K562 (cell line): ENCODE results near the gene CPPED1. TPM values are rescaled to one million over a fixed set of nuclear protein-coding genes. Genes with fewer than 3 reads are reported as not detected.

Experiments
- ATAC-seq: fragments of 200-7000 bp; cut with Tn5 transposase; 3 replicates; pipeline ENCODE4 v1.9.1; 2020; ENCODE audit warnings: moderate library complexity
- BruUV-seq: library from RNA; stranded (reverse); fragments of 400-500 nt; replicated peaks from 2 replicates; lab custom pipeline; 2021; lab: Mats Ljungman, UMichigan
- CTCF ChIA-PET: fragments of 300-600 bp; formaldehyde crosslinking; extraction: SDS; loops from one replicate; lab custom pipeline; 2021; ENCODE audit warnings: low intra/inter-chr PET ratio; lab: Yijun Ruan, JAX
- POLR2A ChIA-PET: fragments of 300-600, 350-650 bp; sonication (Branson Sonifier 250); formaldehyde crosslinking; extraction: SDS; loops from one replicate; lab custom pipeline; 2021; ENCODE audit warnings: antibody characterized with exemption, inconsistent platforms; lab: Yijun Ruan, JAX
- DNase-seq, 4 experiments: peaks; one replicate each; pipeline versions ENCODE4 v3.0.0 to v3.0.0-alpha.2; 2011 to 2018; ENCODE audit warnings: low spot score in 3 of 4, mixed read lengths in 3 of 4; ENCODE audit errors: extremely low read depth in 1 of 4
- FAIRE-seq: peaks from 2 replicates; lab custom pipeline; 2011; peaks lifted over from hg19 to GRCh38; lab: Jason Lieb, UNC
- H2AFZ ChIP-seq: 2 replicates; pipeline ENCODE4 v1.6.0; 2011; ENCODE audit warnings: low read depth, low read length, control low read depth, inconsistent platforms
- H3K27ac ChIP-seq: fragments of 200-600 bp; 3 replicates; pipeline ENCODE4 v1.8.0; 2011; ENCODE audit warnings: low read depth, mild to moderate bottlenecking, control low read depth, inconsistent platforms, low read length, moderate library complexity, mixed read lengths; ENCODE audit errors: extremely low read depth
- H3K27me3 ChIP-seq, 2 experiments: fragments of 300-600 bp in 1 of 2; 2 replicates in 1 of 2; 3 replicates in 1 of 2; pipeline versions ENCODE4 v1.6.0 to v1.8.0; 2011; ENCODE audit warnings: inconsistent platforms in 2 of 2, low read length in 2 of 2, mild to moderate bottlenecking in 1 of 2, mixed read lengths in 1 of 2, moderate library complexity in 1 of 2; ENCODE audit not compliant: control insufficient read depth in 2 of 2, insufficient read depth in 2 of 2
- H3K36me3 ChIP-seq: fragments of 300-600 bp; 3 replicates; pipeline ENCODE4 v1.8.0; 2011; ENCODE audit warnings: mild to moderate bottlenecking, low read length, inconsistent platforms; ENCODE audit not compliant: control insufficient read depth, insufficient read depth
- H3K4me1 ChIP-seq, 2 experiments: fragments of 200-600 bp in 1 of 2; replicated peaks in 1 of 2; 2 replicates in 1 of 2; 3 replicates in 1 of 2; pipeline versions ENCODE4 v1.5.1 to v1.8.0; 2011; ENCODE audit warnings: inconsistent platforms in 2 of 2, low read length in 2 of 2, mild to moderate bottlenecking in 1 of 2, mixed read lengths in 1 of 2, moderate library complexity in 1 of 2; ENCODE audit not compliant: control insufficient read depth in 2 of 2, insufficient read depth in 2 of 2
- H3K4me2 ChIP-seq: 2 replicates; pipeline ENCODE4 v1.6.1; 2011; ENCODE audit warnings: low read length, control low read depth, inconsistent platforms, mixed read lengths; ENCODE audit not compliant: insufficient read depth
- H3K4me3 ChIP-seq: fragments of 200-600 bp; sonication (generic), shearing (Covaris generic); 2 replicates; pipeline ENCODE4 v1.5.1; 2016; ENCODE audit warnings: control low read depth, inconsistent platforms
- H3K79me2 ChIP-seq: fragments of 200-600 bp; 3 replicates; pipeline ENCODE4 v1.8.0; 2011; ENCODE audit warnings: low read length, inconsistent platforms; ENCODE audit not compliant: control insufficient read depth, insufficient read depth
- H3K9ac ChIP-seq, 2 experiments: 2 replicates each; pipeline versions ENCODE4 v1.6.0 to v1.6.1; 2011; ENCODE audit warnings: low read depth in 2 of 2, low read length in 2 of 2, control low read depth in 1 of 2, inconsistent platforms in 1 of 2, mild to moderate bottlenecking in 1 of 2, mixed read lengths in 1 of 2; ENCODE audit not compliant: insufficient read depth in 1 of 2
- H3K9me1 ChIP-seq: one replicate; pipeline ENCODE4 v1.6.0; 2011; ENCODE audit warnings: inconsistent platforms, mild to moderate bottlenecking, low read length, moderate library complexity; ENCODE audit not compliant: control insufficient read depth, insufficient read depth
- H3K9me3 ChIP-seq: replicated peaks from 2 replicates; pipeline ENCODE4 v1.5.1; 2011; ENCODE audit warnings: low read depth, low read length, inconsistent platforms; ENCODE audit not compliant: control insufficient read depth, insufficient read depth
- H4K20me1 ChIP-seq: replicated peaks from 2 replicates; pipeline ENCODE4 v1.6.1; 2011; ENCODE audit warnings: low read length, inconsistent platforms, mixed read lengths; ENCODE audit not compliant: control insufficient read depth, insufficient read depth
- C11orf30 ChIP-seq: fragments of 450-650 bp; IDR thresholded peaks from 2 replicates; pipeline ENCODE4 v1.6.1; 2016; ENCODE audit warnings: low read depth, mild to moderate bottlenecking
- CHD1 ChIP-seq: fragments of 200-600 bp; sonication (generic); IDR thresholded peaks from one replicate; pipeline ENCODE4 v1.6.1; 2012; ENCODE audit warnings: mild to moderate bottlenecking, moderate library complexity, low read length, inconsistent platforms
- FOXA3 ChIP-seq, 2 experiments: fragments of 450-650 bp in 1 of 2; sonication (generic) in 1 of 2; formaldehyde crosslinking; IDR thresholded peaks in 1 of 2; conservative IDR thresholded peaks in 1 of 2; 2 replicates each; pipeline versions ENCODE4 v1.4.0 to v1.8.0; 2020 to 2022; ENCODE audit warnings: mild to moderate bottlenecking in 2 of 2, missing genetic modification reagents in 1 of 2
- MYC ChIP-seq, 2 experiments: fragments of 250-450 bp in 1 of 2; sonication (Bioruptor Pico) in 1 of 2; IDR thresholded peaks; 2 replicates each; pipeline versions ENCODE4 v1.5.1 to v1.6.1; 2012 to 2021; ENCODE audit warnings: low read depth in 2 of 2, borderline replicate concordance in 1 of 2, improper control_type of control experiment in 1 of 2, low read length in 1 of 2, mild to moderate bottlenecking in 1 of 2, moderate library complexity in 1 of 2
- NFE2L1 ChIP-seq: fragments of 450-650 bp; IDR thresholded peaks from 2 replicates; pipeline ENCODE4 v1.6.1; 2016; ENCODE audit warnings: missing genetic modification characterization, low read depth, mild to moderate bottlenecking, missing compliant biosample characterization, moderate library complexity, borderline replicate concordance
- TFAP4 ChIP-seq: sonication (generic); formaldehyde crosslinking; IDR thresholded peaks from 2 replicates; pipeline ENCODE4 v1.8.0; 2022; ENCODE audit warnings: missing genetic modification reagents, mild to moderate bottlenecking, moderate library complexity, borderline replicate concordance
- U2AF1 ChIP-seq: fragments of 200-400 bp; formaldehyde crosslinking; optimal IDR thresholded peaks from 2 replicates; pipeline ENCODE3; 2017; ENCODE audit warnings: mild to moderate bottlenecking, low read depth, low read length, moderate library complexity
- ZBTB7A ChIP-seq: IDR thresholded peaks from 2 replicates; pipeline ENCODE4 v1.6.1; 2011; ENCODE audit warnings: low read depth, mild to moderate bottlenecking, low read length, moderate library complexity, borderline replicate concordance; ENCODE audit not compliant: control insufficient read depth
- ZFP30 ChIP-seq: fragments of 250-450 bp; sonication (Bioruptor Pico); IDR thresholded peaks from 2 replicates; pipeline ENCODE4 v1.8.0; 2022; ENCODE audit warnings: moderate library complexity, mild to moderate bottlenecking, inconsistent platforms, borderline replicate concordance
- ZNF184 ChIP-seq: sonication (generic); formaldehyde crosslinking; IDR thresholded peaks from 2 replicates; pipeline ENCODE4 v1.5.0; 2020; ENCODE audit warnings: missing genetic modification reagents
- ZNF785 ChIP-seq: fragments of 250-450 bp; sonication (Bioruptor Pico); IDR thresholded peaks from 2 replicates; pipeline ENCODE4 v1.4.0; 2020; ENCODE audit warnings: mild to moderate bottlenecking
- WGBS: fragments of 100-300 bp; shearing (Covaris generic); methylation state at CpG from one replicate; pipeline ENCODE4 v1.1.6; 2016; ENCODE audit warnings: low coverage, mixed read lengths; ENCODE audit not compliant: insufficient coverage; ENCODE audit errors: missing lambda C conversion rate; 5-methylcytosine and 5-hydroxymethylcytosine counted together
- in situ Hi-C: fragments of 300-500 bp; cut with MboI; formaldehyde crosslinking; loops from 4 replicates; pipeline ENCODE4 v1.15.0; 2018; ENCODE audit warnings: inconsistent platforms, mixed read lengths
- intact Hi-C: fragments of 100-400 bp; cut with micrococcal nuclease; formaldehyde crosslinking; loops from 2 replicates; pipeline ENCODE4 v1.14.2; 2022
- polyA plus RNA-seq, 8 experiments: library from polyadenylated mRNA; depleted of rRNA in 4 of 8; stranded (reverse) in 5 of 8; unstranded in 3 of 8; fragments of >200 nt; fragmentation: Nextera tagmentation in 2 of 8; fragmentation: Illumina TruSeq in 1 of 8; extraction: Ambion mirVana in 2 of 8; extraction: Trizol in 1 of 8; gene quantifications; 2 replicates each; pipeline versions ENCODE4 v1.2.1 to v1.2.3, GENCODE V29; 2011 to 2014; ENCODE audit warnings: inconsistent platforms in 1 of 8, missing spikeins in 1 of 8
- total RNA-seq, 7 experiments: library from RNA; depleted of rRNA in 6 of 7; stranded (reverse); fragments of >200 nt in 6 of 7; fragmentation: Illumina TruSeq in 2 of 7; extraction: Trizol in 2 of 7; gene quantifications; 2 replicates each; pipeline versions ENCODE4 v1.2.1 to v1.2.3, GENCODE V29; 2011 to 2021; ENCODE audit warnings: low replicate concordance in 1 of 7
- TF ChIP-seq, protein P1 (sequence below): fragments of 250-450 bp; sonication (Bioruptor Pico); IDR thresholded peaks from 2 replicates; pipeline ENCODE4 v1.8.0; 2021; ENCODE audit warnings: moderate library complexity, mild to moderate bottlenecking, inconsistent platforms

Gene CPPED1
- total and polyA plus RNA-seq, 9 of the 15 experiments (the other 6 are each of a cell fraction or from before 2014, with no cell fraction given): 7.5 to 25.7 (median 16.9) TPM

DNA sequence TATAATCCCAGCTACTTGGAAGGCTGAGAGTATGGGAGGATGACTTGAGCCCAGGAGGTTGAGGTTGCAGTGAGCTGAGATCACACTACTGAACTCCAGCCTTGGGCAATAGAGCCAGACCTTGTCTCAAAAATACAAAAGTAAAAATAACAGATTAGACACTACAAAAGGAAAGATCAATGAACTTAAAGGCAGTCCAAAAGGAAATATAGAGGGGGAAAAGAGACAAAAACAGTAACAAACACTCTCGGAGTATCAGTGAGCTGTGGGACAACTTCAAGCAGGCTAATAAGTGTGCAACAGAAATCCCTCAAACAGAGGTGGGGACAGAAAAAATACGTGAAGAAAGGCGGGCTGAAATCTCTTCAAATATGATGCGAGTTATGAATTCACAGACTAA lies 58.8 kb downstream of the CPPED1 start:
- Histone ChIP-seq H3K36me3 (no peaks in the 10 kb centered on the region; the same call in 2 of the 3 replicates), H3K4me2 (no peak overlapping the region), H4K20me1 (no peaks in the 10 kb centered on the region), H3K27ac (no peak overlapping the region), H3K9ac (no peak overlapping the region), H3K9me3 (peaks cover 3% of the 10 kb centered on the region; the same call in 1 of the 2 replicates), H3K9me1 (no peaks in the 10 kb centered on the region), H3K4me3 (no peak overlapping the region), H3K27me3 (no peaks in the 10 kb centered on the region), H3K4me1 (no peaks in the 10 kb centered on the region), H2AFZ (no peak overlapping the region), H3K79me2 (no peaks in the 10 kb centered on the region)
- ChIA-PET POLR2A (no interaction called here), CTCF (no interaction called here)
- 80% methylated on average over 4 of the region's 4 CpGs for WGBS
- in situ Hi-C loops (no loop called here), intact Hi-C loops (no loop called here)
- DNase-seq: no peak
- FAIRE-seq: no peak
- TF ChIP-seq MYC (IDR thresholded peaks at IDR 0.05; ENCODE audit: low read depth, low read length) (no peak), MYC (CRISPR knock-in tag; IDR thresholded peaks at IDR 0.05; ENCODE audit: borderline replicate concordance, low read depth) (no peak), ZFP30 (CRISPR knock-in tag) (peak; percentile 69; the same call in 1 of the 2 replicates)
- no peak for ATAC-seq
- BruUV-seq: no TSS peak

- H4K20me1 ChIP-seq: no peaks in the 10 kb centered on the region
- H3K9me1 ChIP-seq: no peaks in the 10 kb centered on the region
- H3K27ac ChIP-seq: no peak overlapping the region
- no peak overlapping the region for H3K9ac ChIP-seq
- no TSS peak for BruUV-seq
- H3K4me2 ChIP-seq: no peak overlapping the region
- intact Hi-C loops (no loop called here), in situ Hi-C loops (no loop called here)
- no peak overlapping the region for H3K4me3 ChIP-seq
- peaks cover 3% of the 10 kb centered on the region; the same call in 1 of the 2 replicates for H3K9me3 ChIP-seq
- H3K4me1 ChIP-seq: no peaks in the 10 kb centered on the region
- FAIRE-seq (no peak), ATAC-seq (no peak), DNase-seq (no peak)
- H3K27me3 ChIP-seq: no peaks in the 10 kb centered on the region
- no peaks in the 10 kb centered on the region; the same call in 2 of the 3 replicates for H3K36me3 ChIP-seq
- ChIA-PET CTCF (interaction anchor here (0.5 kb wide), 1 partner anchor 71 kb away, joined by 3 read pairs; no protein-coding TSS in a partner anchor), POLR2A (interaction anchor here (1.5 kb wide), 1 partner anchor 9 kb away, joined by 4 read pairs; no protein-coding TSS in a partner anchor)
- WGBS: 49% methylated on average over 4 of the region's 4 CpGs
- H3K79me2 ChIP-seq: no peaks in the 10 kb centered on the region
- no peak overlapping the region for H2AFZ ChIP-seq
- TF ChIP-seq, protein P1, sequence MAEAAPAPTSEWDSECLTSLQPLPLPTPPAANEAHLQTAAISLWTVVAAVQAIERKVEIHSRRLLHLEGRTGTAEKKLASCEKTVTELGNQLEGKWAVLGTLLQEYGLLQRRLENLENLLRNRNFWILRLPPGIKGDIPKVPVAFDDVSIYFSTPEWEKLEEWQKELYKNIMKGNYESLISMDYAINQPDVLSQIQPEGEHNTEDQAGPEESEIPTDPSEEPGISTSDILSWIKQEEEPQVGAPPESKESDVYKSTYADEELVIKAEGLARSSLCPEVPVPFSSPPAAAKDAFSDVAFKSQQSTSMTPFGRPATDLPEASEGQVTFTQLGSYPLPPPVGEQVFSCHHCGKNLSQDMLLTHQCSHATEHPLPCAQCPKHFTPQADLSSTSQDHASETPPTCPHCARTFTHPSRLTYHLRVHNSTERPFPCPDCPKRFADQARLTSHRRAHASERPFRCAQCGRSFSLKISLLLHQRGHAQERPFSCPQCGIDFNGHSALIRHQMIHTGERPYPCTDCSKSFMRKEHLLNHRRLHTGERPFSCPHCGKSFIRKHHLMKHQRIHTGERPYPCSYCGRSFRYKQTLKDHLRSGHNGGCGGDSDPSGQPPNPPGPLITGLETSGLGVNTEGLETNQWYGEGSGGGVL: no peak
- TF ChIP-seq TFAP4 (no peak), NFE2L1 (no peak), ZNF184 (CRISPR knock-in tag) (no peak), ZNF785 (CRISPR knock-in tag) (no peak), FOXA3 (CRISPR knock-in tag; conservative IDR thresholded peaks at IDR 0.05 in 1 of 2, IDR thresholded peaks at IDR 0.05 in 1 of 2) (no peak), U2AF1 (no peak), ZBTB7A (no peak), C11orf30 (no peak), CHD1 (no peak)
Observed at GRCh38 chr16:12742741-12743140, 60.9 kb downstream of the CPPED1 start.
